Trophoblast cell (in vitro differentiated cells and primary cell): ENCODE data around the gene IRF7.

Source experiments
- DNase-seq, 2 donors: peaks; one replicate each; pipeline ENCODE4 v3.0.0-alpha.2; 2016
- H2AFZ ChIP-seq: 2 replicates; pipeline ENCODE4 v1.6.1; 2013; ENCODE audit warnings: low read length, moderate library complexity, mild to moderate bottlenecking; ENCODE audit not compliant: insufficient read depth, poor library complexity
- H2AK5ac ChIP-seq: 2 replicates; pipeline ENCODE4 v1.6.1; 2013; ENCODE audit warnings: mild to moderate bottlenecking, low read length
- H2BK120ac ChIP-seq: 2 replicates; pipeline ENCODE4 v1.6.1; 2013; ENCODE audit warnings: low read length, mild to moderate bottlenecking, moderate library complexity; ENCODE audit not compliant: insufficient read depth, poor library complexity
- H2BK12ac ChIP-seq: 2 replicates; pipeline ENCODE4 v1.6.1; 2013; ENCODE audit warnings: mild to moderate bottlenecking, low read length, moderate library complexity
- H2BK5ac ChIP-seq: 2 replicates; pipeline ENCODE4 v1.6.1; 2013; ENCODE audit warnings: low read length, low read depth, moderate library complexity, mild to moderate bottlenecking; ENCODE audit not compliant: poor library complexity
- H3K14ac ChIP-seq: 2 replicates; pipeline ENCODE4 v1.6.1; 2013; ENCODE audit warnings: mild to moderate bottlenecking, low read length
- H3K18ac ChIP-seq: 2 replicates; pipeline ENCODE4 v1.6.1; 2013; ENCODE audit warnings: mild to moderate bottlenecking, low read length
- H3K23ac ChIP-seq: 2 replicates; pipeline ENCODE4 v1.6.1; 2013; ENCODE audit warnings: low read length
- H3K27ac ChIP-seq: 2 replicates; pipeline ENCODE4 v1.5.1; 2013; ENCODE audit warnings: low read depth, mild to moderate bottlenecking, inconsistent platforms, low read length, moderate library complexity
- H3K27me3 ChIP-seq: 2 replicates; pipeline ENCODE4 v1.6.1; 2013; ENCODE audit warnings: inconsistent platforms, mild to moderate bottlenecking, low read length, moderate library complexity; ENCODE audit not compliant: insufficient read depth
- H3K36me3 ChIP-seq, 2 experiments: 1 replicate in 1 of 2; 2 replicates in 1 of 2; pipeline ENCODE4 v1.6.1; 2013; ENCODE audit warnings: low read length in 2 of 2, mild to moderate bottlenecking in 2 of 2, moderate library complexity in 1 of 2; ENCODE audit not compliant: insufficient read depth in 2 of 2, control insufficient read depth in 1 of 2
- H3K4ac ChIP-seq: 2 replicates; pipeline ENCODE4 v1.6.1; 2013; ENCODE audit warnings: low read depth, mild to moderate bottlenecking, low read length, moderate library complexity
- H3K4me1 ChIP-seq, 2 experiments: 1 replicate in 1 of 2; 2 replicates in 1 of 2; pipeline ENCODE4 v1.6.1; 2013; ENCODE audit warnings: low read length in 2 of 2, mild to moderate bottlenecking in 2 of 2, moderate library complexity in 1 of 2; ENCODE audit not compliant: insufficient read depth in 2 of 2, control insufficient read depth in 1 of 2
- H3K4me2 ChIP-seq: 2 replicates; pipeline ENCODE4 v1.6.1; 2013; ENCODE audit warnings: inconsistent platforms, mild to moderate bottlenecking, low read length, moderate library complexity
- H3K4me3 ChIP-seq: 2 replicates; pipeline ENCODE4 v1.5.1; 2013; ENCODE audit warnings: mild to moderate bottlenecking, low read depth, low read length, inconsistent platforms
- H3K79me1 ChIP-seq: one replicate; pipeline ENCODE4 v1.6.1; 2013; ENCODE audit warnings: low read length
- H3K79me2 ChIP-seq: 2 replicates; pipeline ENCODE4 v1.6.1; 2013; ENCODE audit warnings: low read length, mild to moderate bottlenecking; ENCODE audit not compliant: control insufficient read depth, insufficient read depth, poor library complexity
- H3K9ac ChIP-seq: 2 replicates; pipeline ENCODE4 v1.6.1; 2013; ENCODE audit warnings: mild to moderate bottlenecking, low read length
- H3K9me3 ChIP-seq: 2 replicates; pipeline ENCODE4 v1.6.1; 2013; ENCODE audit warnings: low read depth, mild to moderate bottlenecking, control low read depth, inconsistent platforms, low read length; ENCODE audit not compliant: insufficient read depth
- H4K12ac ChIP-seq: 2 replicates; pipeline ENCODE4 v1.6.1; 2013; ENCODE audit warnings: low read depth, mild to moderate bottlenecking, low read length, moderate library complexity
- H4K8ac ChIP-seq: 2 replicates; pipeline ENCODE4 v1.6.1; 2013; ENCODE audit warnings: low read depth, mild to moderate bottlenecking, low read length, moderate library complexity
- H4K91ac ChIP-seq: one replicate; pipeline ENCODE4 v1.6.1; 2013; ENCODE audit warnings: low read depth, mild to moderate bottlenecking, low read length, moderate library complexity
- WGBS: extraction: QIAGEN DNeasy Blood & Tissue Kit; methylation state at CpG from one replicate; pipeline ENCODE4 v1.1.7; 2013; ENCODE audit warnings: missing lambda C conversion rate; ENCODE audit not compliant: insufficient read length, insufficient coverage; ENCODE audit errors: extremely low coverage; 5-methylcytosine and 5-hydroxymethylcytosine counted together

The IRF7 gene

GRCh38 chr11:608791-609251 lies 6.9 kb downstream of the IRF7 start:
- Histone ChIP-seq H3K9me3 (no peaks in the 10 kb centered on the region), H2AFZ (no peak overlapping the region), H2BK120ac (no peak overlapping the region), H3K4me2 (no peak overlapping the region), H3K79me1 (no peaks in the 10 kb centered on the region), H2BK12ac (no peak overlapping the region), H2AK5ac (no peak overlapping the region), H3K27ac (no peak overlapping the region), H3K27me3 (no peaks in the 10 kb centered on the region), H3K4me3 (no peak overlapping the region), H3K18ac (no peak overlapping the region), H4K8ac (no peak overlapping the region), H3K9ac (no peak overlapping the region), H3K4ac (no peak overlapping the region), H3K23ac (no peak overlapping the region), H4K12ac (no peak overlapping the region), H3K36me3 (peaks cover 93 to 95% of the 10 kb centered on the region in 2 experiments), H3K79me2 (no peaks in the 10 kb centered on the region), H3K4me1 (peaks cover 2% of the 10 kb centered on the region in 2 experiments), H4K91ac (no peak overlapping the region), H2BK5ac (no peak overlapping the region), H3K14ac (no peak overlapping the region)
- no CpG with 5 or more reads among the region's 28 CpGs for WGBS
- DNase-seq = no peak

GRCh38 chr11:607971-608659 lies 7.6 kb downstream of the IRF7 start:
- no peaks in the 10 kb centered on the region for H3K27me3 ChIP-seq
- H3K9me3 ChIP-seq = no peaks in the 10 kb centered on the region
- H3K4me1 ChIP-seq = no peaks in the 10 kb centered on the region
- peak overlapping the region; percentile 56 for H4K12ac ChIP-seq
- no peak overlapping the region for H3K9ac ChIP-seq
- H2AK5ac ChIP-seq = no peak overlapping the region
- no peak overlapping the region for H3K14ac ChIP-seq
- no peak overlapping the region for H3K4me3 ChIP-seq
- H2AFZ ChIP-seq = no peak overlapping the region
- H3K4ac ChIP-seq = no peak overlapping the region
- H3K18ac ChIP-seq = no peak overlapping the region
- no peaks in the 10 kb centered on the region for H3K79me2 ChIP-seq
- H3K79me1 ChIP-seq = no peaks in the 10 kb centered on the region
- no peak for DNase-seq
- no peak overlapping the region for H2BK5ac ChIP-seq
- H3K27ac ChIP-seq = no peak overlapping the region
- H2BK12ac ChIP-seq = no peak overlapping the region
- no peak overlapping the region for H2BK120ac ChIP-seq
- H3K23ac ChIP-seq = no peak overlapping the region
- no peak overlapping the region for H4K91ac ChIP-seq
- WGBS = no CpG with 5 or more reads among the region's 45 CpGs
- H3K36me3 ChIP-seq = peaks cover 96 to 98% of the 10 kb centered on the region in 2 experiments
- H4K8ac ChIP-seq = no peak overlapping the region
- H3K4me2 ChIP-seq = no peak overlapping the region

- Histone ChIP-seq H2BK12ac (no peak overlapping the region), H3K14ac (no peak overlapping the region), H3K9me3 (no peaks in the 10 kb centered on the region), H3K27me3 (no peaks in the 10 kb centered on the region), H3K18ac (no peak overlapping the region), H3K36me3 (peaks cover 95 to 96% of the 10 kb centered on the region in 2 experiments), H3K4ac (no peak overlapping the region), H4K12ac (no peak overlapping the region), H3K23ac (no peak overlapping the region), H2BK5ac (no peak overlapping the region), H3K27ac (no peak overlapping the region), H3K4me3 (no peak overlapping the region), H2BK120ac (no peak overlapping the region), H3K4me1 (no peaks in the 10 kb centered on the region), H3K79me1 (no peaks in the 10 kb centered on the region), H3K4me2 (no peak overlapping the region), H4K8ac (no peak overlapping the region), H2AK5ac (no peak overlapping the region), H3K79me2 (no peaks in the 10 kb centered on the region), H3K9ac (no peak overlapping the region), H4K91ac (no peak overlapping the region), H2AFZ (no peak overlapping the region)
- DNase-seq = no peak
- no CpG with 5 or more reads among the region's 35 CpGs for WGBS
Measured at GRCh38 chr11:607020-607780, 8.6 kb downstream of the IRF7 start.

- DNase-seq = no peak
- Histone ChIP-seq H3K27ac (no peak overlapping the region), H3K79me1 (no peaks in the 10 kb centered on the region), H2BK120ac (no peak overlapping the region), H3K18ac (no peak overlapping the region), H3K79me2 (no peaks in the 10 kb centered on the region), H2AK5ac (no peak overlapping the region), H4K91ac (no peak overlapping the region), H4K12ac (no peak overlapping the region), H3K4me1 (no peaks in the 10 kb centered on the region), H3K9ac (no peak overlapping the region), H3K27me3 (no peaks in the 10 kb centered on the region), H3K14ac (no peak overlapping the region), H2BK5ac (no peak overlapping the region), H3K4ac (no peak overlapping the region), H3K4me2 (no peak overlapping the region), H3K36me3 (peaks cover 96 to 97% of the 10 kb centered on the region in 2 experiments), H3K23ac (no peak overlapping the region), H2AFZ (no peak overlapping the region), H3K9me3 (no peaks in the 10 kb centered on the region), H2BK12ac (no peak overlapping the region), H4K8ac (no peak overlapping the region), H3K4me3 (no peak overlapping the region)
- WGBS = no CpG with 5 or more reads among the region's 19 CpGs
Measured at GRCh38 chr11:606245-606644, 9.5 kb downstream of the IRF7 start.
